ENCODE measurements around the gene BAZ1A. TPM values are rescaled to one million over a fixed set of nuclear protein-coding genes. Genes with fewer than 3 reads are reported as not detected.

Gene BAZ1A
- total RNA-seq, 1 experiment from 2014 or later = 17.8 TPM

- no peak overlapping the region for H3K27ac Mint-ChIP-seq
- Histone ChIP-seq H3K4me2 (ENCODE audit: insufficient read depth, insufficient read length, low read length) (no peak overlapping the region), H4K8ac (replicated peaks; ENCODE audit: insufficient read length, low read depth, low read length) (no peak overlapping the region), H2BK5ac (ENCODE audit: insufficient read length, low read length) (no peak overlapping the region), H3K79me2 (ENCODE audit: insufficient read depth, low read length) (no peaks in the 10 kb centered on the region), H4K20me1 (ENCODE audit: control insufficient read depth, insufficient read depth, insufficient read length) (no peaks in the 10 kb centered on the region), H3K79me1 (ENCODE audit: insufficient read depth, low read depth, low read length, poor library complexity, severe bottlenecking) (no peaks in the 10 kb centered on the region), H3K14ac (ENCODE audit: insufficient read depth, low read length) (no peak overlapping the region), H2BK120ac (ENCODE audit: low read depth, low read length, poor library complexity, severe bottlenecking) (no peak overlapping the region), H4K5ac (ENCODE audit: insufficient read length, low read depth, low read length) (no peak overlapping the region), H2BK12ac (ENCODE audit: insufficient read length, low read depth, low read length) (no peak overlapping the region), H3K23me2 (ENCODE audit: insufficient read length, low read depth, low read length, poor library complexity, severe bottlenecking) (no peaks in the 10 kb centered on the region), H2AK5ac (ENCODE audit: insufficient read length, low read length) (no peak overlapping the region), H3K27ac (ENCODE audit: insufficient read length, low read depth, low read length) (no peak overlapping the region), H2AFZ (ENCODE audit: low read length) (no peak overlapping the region), H3K56ac (ENCODE audit: insufficient read length, low read depth, low read length) (no peak overlapping the region), H3K18ac (ENCODE audit: insufficient read length, low read depth, low read length) (no peak overlapping the region), H4K91ac (ENCODE audit: insufficient read length, low read depth, low read length) (no peak overlapping the region), H3K9ac (ENCODE audit: extremely low read depth, insufficient read length, low read length) (no peak overlapping the region), H3T11ph (ENCODE audit: low read length) (no peak overlapping the region), H2BK15ac (ENCODE audit: low read depth, low read length) (no peak overlapping the region), H3K27me3 (ENCODE audit: insufficient read depth, low read length) (no peaks in the 10 kb centered on the region), H2BK20ac (ENCODE audit: low read depth, low read length, poor library complexity, severe bottlenecking) (no peak overlapping the region), H3K4me1 (ENCODE audit: insufficient read depth, low read length) (no peaks in the 10 kb centered on the region; the same call in 1 of the 2 replicates), H3K4ac (ENCODE audit: low read depth, low read length) (no peak overlapping the region), H3K9me3 (ENCODE audit: control insufficient read depth, low read depth, low read length) (no peaks in the 10 kb centered on the region), H3K23ac (ENCODE audit: insufficient read length, low read depth, low read length) (no peak overlapping the region)
- H3K4me1 Mint-ChIP-seq = peaks cover 0 to 8% of the 10 kb centered on the region in 2 experiments; a peak in 2 of 4 replicates
- H3K27me3 Mint-ChIP-seq (ENCODE audit: low read depth) = no peaks in the 10 kb centered on the region
- DNase-seq = no peak
- no peak overlapping the region for H3K4me3 Mint-ChIP-seq
- H3K9me3 Mint-ChIP-seq = no peaks in the 10 kb centered on the region
- H3K36me3 Mint-ChIP-seq (ENCODE audit: insufficient read depth in 1 of 3, low read depth in 3 of 3) = peaks cover 0 to 2% (median 2%) of the 10 kb centered on the region in 3 experiments; a peak in 3 of 7 replicates
- no peak for TF ChIP-seq CTCF (conservative IDR thresholded peaks at IDR 0.05)
- WGBS (ENCODE audit: extremely low coverage, insufficient read length, low lambda C conversion rate) = no CpG with 5 or more reads among the region's 1 CpG
Measured at GRCh38 chr14:34845869-34846268, 29.3 kb downstream of the BAZ1A start.
